Endometrium (tissue), 2 donors: Measurements from ENCODE around the gene PRDM16.

Experiments used
- FAIRE-seq: peaks from 2 replicates; lab custom pipeline; 2012; peaks lifted over from hg19 to GRCh38; lab: Jason Lieb, UNC
- donor health status: control.
- donor health status: control.

Gene PRDM16

DNA sequence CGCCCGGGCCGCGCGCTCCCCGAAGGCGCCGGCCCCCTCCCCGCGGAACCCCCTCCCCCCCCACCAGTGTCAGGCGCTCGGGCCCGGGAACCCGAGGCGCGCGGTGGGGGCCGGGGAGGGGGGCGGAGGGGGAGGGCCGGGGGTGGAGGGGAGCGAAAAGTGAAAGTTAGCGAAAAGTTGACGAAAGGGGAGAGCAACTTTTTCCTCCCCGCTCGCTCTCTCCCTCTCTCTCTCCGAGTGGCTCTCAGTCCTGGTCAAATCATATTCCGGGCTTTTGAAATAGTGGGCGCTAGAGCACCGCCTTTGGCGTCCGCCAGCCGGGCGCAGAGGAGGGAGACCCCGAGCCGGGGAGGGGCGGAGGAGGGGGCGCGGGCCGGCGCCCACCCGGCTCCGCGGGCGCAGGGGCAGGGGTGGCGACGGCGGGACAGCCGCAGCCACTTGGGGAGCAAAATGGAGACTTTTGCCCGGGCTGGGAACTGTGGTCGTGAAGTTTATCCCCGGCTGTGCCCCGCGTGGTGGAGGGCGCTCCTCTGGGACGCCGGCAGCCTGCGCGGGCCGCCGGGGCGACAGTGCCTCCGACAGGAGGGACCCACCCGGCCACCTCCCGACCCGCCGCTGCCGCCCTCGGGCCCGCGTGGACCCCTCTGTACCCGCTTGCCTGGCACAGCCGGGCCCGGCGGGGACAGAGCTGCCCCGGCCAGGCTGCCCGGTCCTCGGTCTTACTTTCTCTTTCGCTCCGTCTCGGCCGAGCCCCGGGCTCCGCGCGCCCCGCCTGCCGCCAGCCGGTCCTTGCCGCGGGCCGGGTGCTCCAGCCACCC, 697 bp downstream of the PRDM16 start:
- no peak for FAIRE-seq

DNA sequence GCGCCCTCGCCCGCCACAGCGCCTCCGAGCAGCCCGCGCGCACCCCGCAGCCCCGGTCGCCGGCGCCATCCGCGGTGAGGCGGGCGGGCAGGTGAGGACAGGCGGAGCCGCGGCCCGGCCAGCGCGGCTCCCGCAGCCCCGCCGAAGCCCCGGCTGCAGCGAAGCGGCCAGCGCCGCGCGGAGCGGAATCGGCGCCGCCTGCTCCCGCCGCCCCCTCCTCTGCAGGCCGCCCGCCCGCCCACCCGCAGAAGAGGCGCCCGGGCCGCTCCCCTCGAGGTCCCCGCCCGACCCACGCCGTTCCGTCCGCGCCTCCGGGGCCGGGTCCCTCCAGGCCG, 1.3 kb downstream of the PRDM16 start:
- FAIRE-seq = no peak

DNA sequence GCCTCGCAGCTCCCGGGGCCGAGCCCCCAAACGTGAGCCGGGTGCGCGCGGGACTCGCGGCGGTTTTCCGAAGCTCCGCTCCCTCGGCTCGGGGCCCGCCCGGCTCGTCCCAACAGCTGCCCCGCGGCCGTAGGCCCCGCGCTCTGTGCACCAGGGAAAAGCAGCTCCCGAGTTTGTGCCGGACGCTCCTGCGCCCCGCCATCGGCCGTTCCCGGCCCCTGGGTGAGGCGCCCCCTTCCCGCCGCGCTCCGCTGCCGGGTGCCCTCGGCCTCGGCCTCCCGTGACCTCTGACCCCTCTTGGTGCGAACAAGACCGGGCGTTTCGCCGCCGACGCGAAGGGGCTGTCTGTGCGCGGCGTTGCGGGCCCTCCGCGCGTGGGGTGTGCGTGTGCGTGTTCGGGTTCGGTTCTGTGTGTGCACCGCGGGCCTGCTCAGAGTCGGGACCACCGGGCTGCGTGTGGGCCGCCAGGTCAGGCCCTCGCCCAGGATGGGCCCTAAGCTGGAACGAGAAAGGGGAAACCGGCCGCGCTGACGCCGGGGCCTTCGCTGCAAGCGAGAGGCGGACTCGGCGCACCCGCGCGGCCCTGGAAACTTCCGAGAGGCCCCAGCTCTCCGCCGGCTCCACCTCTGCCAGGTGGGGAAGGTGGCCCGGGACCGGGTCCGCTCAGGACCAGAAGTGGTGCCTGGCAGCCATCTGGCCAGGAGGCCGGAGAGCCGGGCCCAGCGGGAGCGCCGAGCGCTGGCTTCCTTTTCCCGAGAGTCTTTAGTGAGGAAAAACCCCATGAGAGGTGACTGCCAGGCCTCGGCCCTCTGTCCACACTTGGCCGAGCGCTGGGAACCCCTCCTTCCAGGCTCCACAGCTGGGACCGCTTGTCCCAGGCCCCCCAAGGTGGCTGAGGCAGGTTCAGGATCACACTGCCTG, 1.9 kb downstream of the PRDM16 start:
- no peak for FAIRE-seq

DNA sequence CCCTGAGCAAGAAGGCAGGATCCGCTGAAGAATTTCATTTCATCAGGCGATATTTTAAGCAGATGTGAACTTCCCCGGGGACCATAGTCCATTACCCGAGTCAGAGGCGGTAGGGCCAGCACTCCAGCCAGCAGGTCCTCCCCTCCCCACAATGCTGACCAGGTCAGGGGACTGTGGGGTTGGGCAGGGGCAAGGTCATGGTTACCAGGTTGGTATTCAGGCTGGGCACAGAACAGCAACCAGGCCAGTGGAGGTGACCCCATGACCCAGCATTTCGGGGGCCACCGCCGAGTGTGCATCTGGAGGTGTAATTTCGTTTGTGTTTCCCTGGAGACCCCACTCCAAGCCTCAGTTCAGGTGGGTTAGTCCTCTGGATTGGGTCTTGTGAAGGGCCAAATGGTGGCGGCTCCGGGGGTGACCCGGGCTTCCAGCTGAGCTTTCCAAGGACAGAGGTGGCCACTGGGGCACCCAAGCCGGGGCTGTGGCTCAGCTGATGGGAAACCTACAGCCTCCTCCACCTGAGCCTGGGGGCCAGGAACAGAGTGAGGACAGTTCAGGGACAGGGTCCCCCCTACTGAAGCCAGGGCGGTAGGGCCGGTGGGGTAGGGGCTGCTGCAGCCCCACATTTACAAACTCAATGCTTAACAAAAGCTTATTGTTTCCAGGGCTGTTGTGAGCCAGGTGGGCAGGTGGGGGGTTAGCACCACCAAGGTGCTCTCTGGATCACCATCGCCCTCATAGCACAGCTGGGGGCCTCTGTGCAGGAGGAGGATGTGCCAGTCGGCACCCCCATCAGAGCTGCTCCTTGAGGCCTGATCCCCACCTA, 2.8 kb downstream of the PRDM16 start:
- FAIRE-seq = no peak

DNA sequence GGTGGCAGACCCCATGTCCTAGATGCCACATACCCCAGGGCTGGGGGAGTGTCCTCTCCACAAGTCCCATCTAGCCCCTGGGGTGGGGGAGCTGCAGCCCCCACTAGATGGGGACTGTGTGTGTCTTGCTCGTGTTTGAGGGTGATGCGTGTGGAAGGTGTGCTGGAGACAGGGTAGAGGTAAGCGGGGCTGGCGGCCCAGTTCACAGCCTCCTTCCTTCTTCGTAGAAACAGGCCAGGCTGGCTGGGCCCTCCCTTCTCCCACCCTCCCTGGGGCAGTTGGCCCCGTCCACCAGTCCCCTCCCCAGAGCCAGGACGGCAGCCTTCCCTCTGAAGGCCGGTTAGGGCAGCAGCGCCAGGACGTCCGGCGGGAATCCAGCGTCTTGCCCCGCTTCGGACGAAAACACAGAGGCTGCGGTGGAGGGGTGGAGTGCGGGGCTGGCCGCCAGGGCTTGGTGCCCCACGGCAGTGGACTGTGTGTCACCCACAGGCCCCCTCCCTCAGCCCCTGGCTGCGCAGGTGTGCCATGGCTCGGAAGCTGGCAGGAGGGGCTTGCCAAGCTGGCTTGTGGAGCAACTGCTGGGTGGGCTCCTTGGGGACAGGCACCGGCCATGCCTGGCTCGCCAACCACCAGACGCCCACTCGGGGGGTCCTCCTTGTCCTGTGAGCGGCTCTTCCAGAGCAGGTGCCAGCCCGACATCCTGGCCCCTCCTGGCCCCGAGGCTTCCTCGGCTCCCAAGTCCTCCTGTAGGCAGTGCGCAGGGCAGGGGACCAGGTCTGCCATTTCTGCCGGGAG, 3.6 kb downstream of the PRDM16 start:
- FAIRE-seq = no peak

DNA sequence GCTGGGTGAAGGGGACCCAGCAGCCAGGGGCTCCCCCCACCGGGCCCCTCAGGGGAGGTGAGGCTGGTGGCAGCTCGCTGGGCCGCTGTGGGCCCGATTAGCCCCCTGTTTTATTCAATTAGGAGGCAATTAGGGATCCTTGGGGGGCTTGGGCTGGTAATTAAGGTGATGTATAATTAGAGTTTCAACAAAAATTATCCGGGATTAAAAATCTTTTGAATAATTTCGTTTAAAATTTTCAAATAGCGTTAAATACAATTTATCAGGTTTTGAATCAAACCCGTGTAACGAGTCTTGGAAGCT, 4.1 kb downstream of the PRDM16 start:
- FAIRE-seq = no peak

DNA sequence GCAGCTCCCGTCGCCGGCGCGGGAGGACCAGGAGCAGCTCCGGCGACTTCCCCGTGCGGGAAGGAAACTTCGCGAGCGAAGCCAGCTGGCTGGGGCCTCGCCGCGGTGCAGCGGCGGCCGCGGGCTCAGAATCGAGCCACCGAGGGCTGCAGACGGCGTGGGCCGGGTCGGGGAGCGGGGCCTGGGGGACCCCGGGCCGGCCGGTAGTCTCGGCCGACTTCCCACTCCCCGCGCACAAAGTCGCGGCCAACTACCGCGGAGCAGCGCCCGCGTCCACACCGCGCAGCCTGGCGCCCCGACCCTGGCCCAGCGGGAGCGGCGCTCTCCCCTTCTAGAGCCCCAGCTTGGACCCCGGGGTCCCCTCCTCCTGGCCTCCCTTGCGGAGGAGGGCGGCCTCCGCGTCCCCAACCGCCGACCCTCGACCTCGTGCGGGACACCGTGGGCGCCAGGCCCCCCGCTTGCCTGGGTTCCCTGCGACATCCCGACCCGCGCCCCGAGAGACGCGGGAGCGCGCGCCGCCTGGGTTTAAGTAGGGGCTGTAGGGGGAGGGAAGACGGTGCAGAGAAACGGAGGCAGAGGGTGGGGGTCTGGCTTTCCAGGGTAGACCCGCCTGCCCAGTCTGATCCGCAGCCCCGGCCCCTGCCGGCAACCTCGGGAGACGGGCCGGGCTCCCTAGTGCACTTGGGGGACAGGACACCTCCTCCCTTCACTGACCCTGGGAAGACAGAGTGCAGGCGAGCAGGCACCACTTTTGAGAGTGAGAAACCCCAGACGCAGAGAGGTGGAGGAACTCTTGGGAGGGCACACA, 4.7 kb downstream of the PRDM16 start:
- FAIRE-seq = no peak

DNA sequence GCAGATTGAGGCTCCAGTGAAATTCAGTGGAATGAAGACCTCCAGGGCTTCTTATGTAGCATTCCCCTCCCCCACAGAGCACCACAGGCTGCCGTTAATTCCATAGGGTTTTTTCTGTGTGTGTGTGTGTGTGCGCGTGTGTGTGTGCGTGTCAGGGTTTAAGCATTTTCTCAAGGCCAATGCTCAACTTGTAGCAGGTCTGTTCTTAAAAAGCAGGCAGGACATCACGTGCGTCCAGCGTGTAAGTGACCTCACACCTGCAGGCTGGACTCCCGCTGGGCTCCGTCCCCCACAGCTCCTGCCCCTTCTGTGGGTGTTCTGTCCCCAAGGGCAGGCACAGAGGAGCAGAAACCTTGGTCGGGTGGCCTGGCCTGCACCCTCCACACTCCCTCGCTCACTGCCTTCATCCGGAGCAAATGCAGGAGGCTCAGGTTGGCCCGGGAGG, 5.3 kb downstream of the PRDM16 start:
- no peak for FAIRE-seq

DNA sequence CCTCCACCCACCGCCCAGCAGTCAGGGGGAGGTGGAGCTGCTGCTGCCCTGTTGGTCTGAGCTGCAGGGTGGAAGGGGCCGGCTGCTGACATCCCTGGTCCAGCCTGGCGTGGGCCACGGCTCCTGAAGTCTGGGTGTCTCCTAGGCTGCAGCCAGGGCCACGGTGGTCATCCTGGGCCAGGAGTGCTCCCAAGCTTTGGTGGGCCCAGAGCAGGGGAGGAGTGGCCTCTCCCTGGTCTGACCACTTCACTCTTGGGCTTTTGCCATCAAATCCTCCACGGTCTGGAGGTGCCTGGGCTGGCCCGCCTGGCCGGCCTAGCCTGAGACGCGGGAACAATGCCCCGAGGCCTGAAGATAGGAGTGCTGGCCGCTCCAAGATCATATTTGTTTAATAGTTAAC, 5.8 kb downstream of the PRDM16 start:
- no peak for FAIRE-seq

DNA sequence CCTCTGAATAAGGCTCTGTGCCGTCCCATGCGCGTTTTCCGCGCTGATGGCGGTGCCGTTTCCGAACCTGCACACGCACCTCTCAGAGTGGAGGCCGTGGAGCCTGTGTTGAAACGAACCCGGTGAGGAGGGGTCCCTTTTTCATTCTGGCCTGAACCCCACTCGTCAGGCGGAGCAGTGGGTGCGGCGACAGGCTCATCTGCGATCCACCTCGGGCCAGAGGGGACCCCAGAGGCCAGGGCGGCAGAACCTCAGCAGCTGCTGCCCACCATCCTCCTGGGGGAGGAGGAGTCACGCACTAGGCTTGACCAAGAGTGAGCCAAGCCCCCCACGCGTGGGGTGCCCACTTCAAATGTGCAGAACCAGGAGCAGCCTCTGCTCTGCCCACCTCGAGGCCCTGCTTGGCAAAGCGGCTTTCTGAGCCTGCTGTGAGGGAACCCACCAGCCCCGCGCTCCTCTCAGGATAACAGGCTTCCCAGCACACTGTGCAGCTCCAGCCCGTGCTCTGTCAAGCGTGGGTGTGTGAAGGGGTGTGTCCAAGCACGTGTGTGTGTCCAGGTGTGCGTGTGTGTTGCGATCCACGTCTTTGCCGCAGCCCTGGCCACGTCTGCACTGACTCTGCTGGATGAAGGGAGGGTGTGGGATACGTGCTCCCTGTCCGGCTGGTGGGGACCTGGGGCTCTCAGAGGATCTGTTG, 6.8 kb downstream of the PRDM16 start:
- FAIRE-seq = no peak

DNA sequence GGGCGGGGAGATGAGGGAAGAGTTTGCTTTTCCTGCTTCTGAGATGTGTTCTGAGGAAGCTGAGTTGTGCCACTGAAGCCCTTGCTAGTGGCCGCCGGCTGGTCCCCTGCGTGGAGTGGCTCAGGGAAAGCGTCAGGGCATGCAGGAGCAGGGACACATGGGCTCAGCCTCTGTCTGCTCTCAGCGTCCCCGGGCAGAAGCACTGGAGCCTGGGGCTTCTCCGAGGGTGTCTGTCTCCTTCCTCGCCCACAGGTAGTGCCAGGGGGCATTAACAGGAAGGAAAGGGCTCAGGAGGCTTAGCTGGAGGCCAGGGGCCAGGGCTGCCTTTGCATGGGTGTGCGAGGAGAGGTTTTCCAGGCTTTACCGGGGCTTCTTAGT, 7.3 kb downstream of the PRDM16 start:
- no peak for FAIRE-seq

DNA sequence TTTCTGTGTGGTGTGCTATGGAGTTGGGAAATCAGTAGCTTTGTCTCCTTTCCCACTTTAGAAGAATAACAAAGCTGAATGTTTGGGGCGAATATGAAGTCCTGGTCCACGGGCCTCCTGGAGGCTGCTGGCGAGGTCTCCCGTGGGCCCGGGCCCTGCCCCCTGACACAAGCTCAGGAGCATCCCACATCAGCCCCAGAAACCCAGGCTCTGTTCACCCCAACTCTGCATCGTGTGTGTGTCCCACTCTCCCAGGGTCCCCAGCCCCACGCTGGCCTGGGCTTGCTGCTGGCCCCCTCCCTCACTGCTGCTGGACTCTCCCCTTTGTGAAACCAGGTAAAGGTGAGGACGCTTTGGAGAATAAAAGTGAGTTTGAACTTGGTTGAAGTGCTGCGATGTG, 8.1 kb downstream of the PRDM16 start:
- FAIRE-seq = no peak

DNA sequence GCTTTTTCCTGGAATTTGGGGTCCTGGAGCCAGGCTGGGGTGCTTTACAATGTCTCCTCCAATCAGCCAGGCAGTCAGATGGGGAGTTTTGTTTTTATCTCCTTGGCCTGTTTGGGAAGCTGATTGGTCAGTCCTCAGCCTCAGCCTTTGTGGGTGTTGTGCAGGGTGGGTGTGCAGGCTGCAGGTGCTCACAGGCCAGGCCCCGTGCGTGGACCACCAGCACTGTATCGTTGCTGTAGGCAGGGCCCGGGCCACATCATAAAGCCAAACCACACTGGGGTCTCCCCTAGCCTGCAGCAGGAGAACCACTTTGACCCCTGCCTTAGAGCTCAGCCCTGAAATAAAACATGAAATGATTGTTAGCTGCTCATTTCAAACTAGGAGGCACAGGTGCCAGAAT, 8.6 kb downstream of the PRDM16 start:
- no peak for FAIRE-seq

DNA sequence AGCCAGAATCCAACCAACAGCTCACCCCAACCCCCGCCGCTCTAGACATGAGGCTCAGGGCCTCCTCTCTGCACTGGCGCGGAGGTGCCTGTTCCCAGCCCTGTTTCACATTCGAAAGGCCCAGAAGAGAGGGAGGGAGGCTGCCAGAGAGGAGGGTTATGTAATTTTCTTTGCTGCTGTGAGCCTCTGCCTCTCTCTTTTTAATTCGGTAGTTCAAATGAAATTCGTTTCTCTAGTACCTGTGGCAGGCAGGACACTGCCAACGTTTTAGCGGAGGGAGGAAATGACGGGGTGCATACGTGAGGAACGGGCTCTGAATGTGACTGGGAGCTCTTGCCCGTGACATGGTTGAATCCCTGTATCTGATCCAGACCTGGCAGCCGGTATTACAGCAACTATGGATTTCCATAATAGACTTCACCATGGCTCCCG, 9.4 kb downstream of the PRDM16 start:
- FAIRE-seq = no peak

DNA sequence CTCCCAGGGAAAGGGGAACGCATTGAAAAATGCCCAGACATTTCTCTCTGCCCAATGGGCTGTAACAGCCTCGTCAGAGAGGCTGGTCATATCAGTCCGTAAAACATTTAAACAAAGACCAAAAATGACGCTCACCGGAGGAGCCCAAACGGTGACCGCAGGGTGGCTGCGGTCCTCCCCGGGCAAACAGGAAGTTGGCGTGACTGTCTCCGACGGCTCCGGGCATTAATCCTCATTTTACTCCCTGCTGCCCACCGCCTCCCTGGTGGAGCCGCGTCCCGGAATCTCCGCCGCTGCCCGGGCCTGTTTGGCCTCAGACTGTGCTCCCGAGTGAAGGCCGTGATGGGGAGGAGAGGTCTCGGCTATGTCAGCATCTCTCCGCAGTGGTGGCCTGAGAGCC, 9.9 kb downstream of the PRDM16 start:
- no peak for FAIRE-seq

DNA sequence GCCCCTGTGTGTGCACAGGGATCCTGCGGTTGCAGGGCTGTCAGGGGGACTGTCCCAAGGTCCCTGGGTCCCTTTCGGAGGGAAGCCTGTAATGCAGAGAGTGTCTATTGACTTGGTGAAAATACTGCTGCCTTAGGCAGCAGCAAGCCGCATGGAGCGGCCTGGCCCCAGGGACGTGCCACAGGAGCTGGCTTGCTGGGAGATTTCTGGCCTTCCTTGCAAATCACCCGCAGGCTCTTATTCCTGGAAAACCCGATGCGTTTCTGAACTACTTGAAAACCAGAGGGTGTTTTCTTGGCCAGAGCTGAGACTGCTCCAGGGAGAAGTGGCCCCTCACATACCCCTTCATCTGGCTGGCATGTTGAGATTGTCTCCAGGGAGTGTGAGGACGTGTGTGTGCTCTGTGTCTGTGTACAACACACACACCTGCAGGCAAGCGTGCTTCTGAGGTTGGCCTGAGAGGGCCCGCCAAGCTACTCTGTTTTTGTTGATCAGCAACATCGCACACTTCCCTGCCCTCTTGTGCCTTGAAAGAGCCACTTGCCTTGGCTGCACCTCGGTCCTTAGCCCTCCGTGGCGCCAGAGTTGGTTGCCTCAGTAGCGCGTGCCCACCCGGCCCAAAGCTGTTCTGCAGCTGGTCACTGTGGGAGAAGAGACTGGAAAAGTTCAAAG, 10.5 kb downstream of the PRDM16 start:
- no peak for FAIRE-seq

DNA sequence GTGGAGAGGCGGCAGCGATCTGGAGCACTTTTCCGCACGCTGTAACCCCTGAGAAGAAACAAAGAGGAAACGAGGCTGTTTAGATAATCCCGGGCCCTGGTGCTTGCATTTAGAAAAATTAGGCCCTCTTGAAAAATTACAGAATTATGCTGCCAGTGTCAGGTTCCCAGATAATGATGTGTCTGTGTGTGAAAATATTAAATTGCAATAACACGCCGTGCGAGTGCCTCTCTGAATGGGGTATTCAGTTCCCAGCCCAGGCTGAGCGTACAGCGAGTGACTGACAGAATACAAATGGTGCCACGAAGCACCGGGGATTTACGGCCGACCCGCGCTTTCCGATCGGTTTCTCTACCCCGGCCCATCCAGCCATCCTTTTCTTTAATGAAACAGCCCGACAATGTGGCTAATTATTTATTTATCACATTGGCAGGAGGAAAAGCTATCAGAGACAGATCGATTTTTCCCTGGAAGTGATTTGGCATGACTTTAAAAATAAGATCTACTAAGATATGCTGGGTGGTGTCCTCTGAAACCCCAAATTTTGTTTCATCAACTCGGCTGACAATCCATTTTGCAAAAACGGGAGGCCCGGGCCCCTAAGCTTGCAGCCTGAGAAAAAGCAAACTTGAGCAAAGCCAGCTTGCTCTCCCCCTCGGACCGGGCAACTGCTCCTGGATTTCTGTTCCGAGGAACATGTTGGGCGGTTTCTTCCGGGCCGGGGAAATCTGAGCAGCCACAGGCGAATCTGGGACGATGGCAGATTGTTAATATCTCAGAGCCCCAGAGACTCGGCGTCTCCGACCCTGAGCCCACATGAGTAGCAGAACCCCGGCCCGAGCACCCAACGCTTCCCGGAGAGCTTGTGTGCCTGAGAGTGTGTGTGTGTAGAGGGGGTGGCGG, 11.3 kb downstream of the PRDM16 start:
- no peak for FAIRE-seq

DNA sequence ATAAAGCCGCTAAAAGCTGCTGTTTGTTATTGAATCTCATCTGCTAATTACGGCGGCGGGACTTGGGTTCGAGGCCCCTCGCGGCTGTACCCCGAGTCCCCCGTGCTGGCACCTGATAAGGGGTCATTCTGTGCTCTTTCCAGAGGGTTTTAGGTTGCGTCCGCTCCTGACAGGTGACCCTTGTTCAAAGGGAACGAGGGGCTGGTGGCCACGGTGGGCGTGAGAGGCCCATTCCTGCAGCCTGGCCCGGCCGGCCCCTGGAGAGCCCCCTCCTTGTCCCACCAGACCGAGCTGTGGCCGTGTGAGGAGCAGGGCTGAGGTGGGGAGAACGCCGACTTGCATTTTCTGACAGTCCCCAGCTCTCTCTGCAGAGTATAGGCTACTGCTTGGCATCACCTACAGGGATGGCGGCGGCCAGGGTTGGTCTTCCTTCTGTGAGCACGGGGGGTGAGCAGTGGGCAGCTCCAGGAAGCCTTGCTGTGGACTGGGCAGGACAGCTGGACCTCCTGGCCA, 12.2 kb downstream of the PRDM16 start:
- no peak for FAIRE-seq

DNA sequence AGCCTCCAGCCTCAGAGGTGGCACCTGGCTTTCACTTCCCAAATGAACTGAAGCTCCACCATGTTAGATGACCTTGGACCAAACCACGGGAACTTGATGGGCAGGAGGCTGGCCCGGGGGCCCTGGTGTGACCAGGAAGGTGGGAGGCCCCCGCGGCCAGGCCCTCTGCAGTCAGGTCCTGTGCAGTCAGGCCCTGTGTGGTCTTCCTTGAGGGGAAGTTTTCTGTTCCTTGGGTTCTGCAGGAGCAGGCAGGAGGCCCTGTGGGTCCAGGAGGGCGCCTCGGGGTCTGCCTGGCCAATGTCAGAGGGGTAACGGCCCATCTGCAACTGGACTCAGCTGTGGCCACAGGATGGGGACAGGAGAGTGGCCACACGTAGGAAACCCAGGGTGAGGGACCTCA, 13.0 kb downstream of the PRDM16 start:
- FAIRE-seq = no peak
